ENCODE data around the gene MOGAT1.
A peak's percentile ranks its signal among the peaks of the same experiment; 100 is the strongest.
"Not testable (repeated sequence)": the region's sequence is repeated elsewhere in the genome, so short reads cannot be mapped to it uniquely, and the experiment has no call there.

The MOGAT1 gene

DNA sequence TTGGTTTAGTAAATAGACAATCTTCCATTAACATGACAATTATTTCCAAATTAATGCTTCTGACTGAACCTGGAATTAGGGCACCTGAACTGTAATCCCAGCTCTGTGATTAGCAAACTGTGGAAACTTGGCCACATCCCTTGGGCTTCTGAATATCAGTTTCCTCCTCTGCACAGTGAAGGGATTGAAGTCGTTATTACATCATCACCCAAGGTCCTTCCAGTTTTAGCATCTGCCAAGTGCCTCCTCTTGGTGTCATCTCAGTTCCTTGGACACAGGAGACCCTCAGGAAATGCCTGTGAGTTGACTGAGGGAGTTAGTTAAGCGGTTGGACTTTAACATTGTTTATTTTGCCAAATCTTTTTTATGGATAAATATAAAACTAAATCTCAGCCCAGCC is 64.8 kb downstream of the MOGAT1 start:
- FAIRE-seq, result no peak
- DNase-seq (ENCODE audit: extremely low spot score, insufficient read length, low read depth), result no peak

GRCh38 chr2:222736924-222737323 is 65.5 kb downstream of the MOGAT1 start:
- FAIRE-seq (no peak), DNase-seq (ENCODE audit: extremely low spot score, insufficient read length, low read depth) (no peak)

GRCh38 chr2:222738312-222738711 is 66.9 kb downstream of the MOGAT1 start:
- DNase-seq (ENCODE audit: extremely low spot score, insufficient read length, low read depth) (no peak), FAIRE-seq (no peak)

DNA sequence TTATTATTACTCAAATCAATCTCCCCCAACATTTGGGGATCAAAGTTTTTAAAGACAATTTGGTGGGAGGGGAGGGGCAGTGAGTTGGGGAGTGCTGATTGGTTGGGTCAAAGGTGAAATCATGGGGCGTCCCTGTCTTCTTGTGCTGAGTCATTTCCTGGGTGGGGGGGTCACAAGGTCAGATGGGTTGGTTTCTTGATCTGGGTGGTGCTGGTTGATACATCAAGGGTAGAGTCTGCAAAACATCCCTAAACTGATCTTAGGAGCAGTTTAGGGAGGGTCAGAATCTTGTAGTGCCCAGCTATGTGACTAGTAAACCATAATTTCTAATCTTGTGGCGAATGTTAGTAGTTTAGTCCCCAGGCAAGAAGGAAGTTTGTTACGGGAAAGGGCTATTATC is 67.4 kb downstream of the MOGAT1 start:
- FAIRE-seq (no peak), DNase-seq (ENCODE audit: extremely low spot score, insufficient read length, low read depth) (no peak)

- DNase-seq (ENCODE audit: extremely low spot score, insufficient read length, low read depth), result no peak
- FAIRE-seq, result no peak
Measured at GRCh38 chr2:222739939-222740338, 68.5 kb downstream of the MOGAT1 start.

- FAIRE-seq (no peak), DNase-seq (ENCODE audit: extremely low spot score, insufficient read length, low read depth) (no peak)
Measured at GRCh38 chr2:222743251-222743812, 71.9 kb downstream of the MOGAT1 start.

DNA sequence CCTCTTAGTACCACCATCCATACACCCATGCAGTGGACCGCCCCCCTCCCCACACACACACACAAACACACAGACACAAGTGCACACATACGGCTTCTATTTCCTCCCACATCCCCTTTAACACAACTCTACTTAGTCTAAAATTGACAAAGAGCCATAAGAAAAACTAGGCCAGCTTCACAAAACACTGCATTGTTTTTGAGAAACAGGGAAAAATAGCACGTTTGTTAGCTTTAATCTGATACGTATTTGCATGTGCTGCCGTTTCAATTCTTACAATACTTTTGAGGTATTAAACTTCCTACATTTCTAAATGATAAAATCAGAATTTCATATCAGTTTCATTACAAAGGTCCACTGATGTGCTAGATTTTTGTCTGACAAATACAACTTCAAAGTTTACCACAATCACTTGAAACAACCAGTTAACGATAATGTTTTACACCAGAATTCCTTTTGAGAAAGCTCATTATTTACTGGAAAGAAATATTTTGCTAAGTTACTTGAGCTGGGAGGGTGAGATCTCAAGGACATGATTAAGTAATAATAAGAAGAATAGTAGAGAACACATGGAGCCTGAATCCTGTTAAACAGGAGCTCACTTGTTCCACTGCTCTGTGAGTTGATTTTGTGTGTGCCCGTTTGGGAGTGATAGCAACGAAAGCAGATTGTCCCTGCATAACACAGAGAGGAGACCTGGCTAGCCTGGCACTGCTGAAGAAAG is 74.5 kb downstream of the MOGAT1 start:
- FAIRE-seq, result no peak
- DNase-seq (ENCODE audit: extremely low spot score, insufficient read length, low read depth), result no peak

GRCh38 chr2:222747526-222748160 is 76.2 kb downstream of the MOGAT1 start:
- DNase-seq (ENCODE audit: extremely low spot score, insufficient read length, low read depth) (peak; percentile 5), FAIRE-seq (peak; percentile 24)

- FAIRE-seq, result no peak
- DNase-seq (ENCODE audit: extremely low spot score, insufficient read length, low read depth), result no peak
Measured at GRCh38 chr2:222750533-222750932, 79.1 kb downstream of the MOGAT1 start.

- peak; percentile 44 for FAIRE-seq
- no peak for DNase-seq (ENCODE audit: extremely low spot score, insufficient read length, low read depth)
Measured at GRCh38 chr2:222751238-222751637, 79.8 kb downstream of the MOGAT1 start.

DNA sequence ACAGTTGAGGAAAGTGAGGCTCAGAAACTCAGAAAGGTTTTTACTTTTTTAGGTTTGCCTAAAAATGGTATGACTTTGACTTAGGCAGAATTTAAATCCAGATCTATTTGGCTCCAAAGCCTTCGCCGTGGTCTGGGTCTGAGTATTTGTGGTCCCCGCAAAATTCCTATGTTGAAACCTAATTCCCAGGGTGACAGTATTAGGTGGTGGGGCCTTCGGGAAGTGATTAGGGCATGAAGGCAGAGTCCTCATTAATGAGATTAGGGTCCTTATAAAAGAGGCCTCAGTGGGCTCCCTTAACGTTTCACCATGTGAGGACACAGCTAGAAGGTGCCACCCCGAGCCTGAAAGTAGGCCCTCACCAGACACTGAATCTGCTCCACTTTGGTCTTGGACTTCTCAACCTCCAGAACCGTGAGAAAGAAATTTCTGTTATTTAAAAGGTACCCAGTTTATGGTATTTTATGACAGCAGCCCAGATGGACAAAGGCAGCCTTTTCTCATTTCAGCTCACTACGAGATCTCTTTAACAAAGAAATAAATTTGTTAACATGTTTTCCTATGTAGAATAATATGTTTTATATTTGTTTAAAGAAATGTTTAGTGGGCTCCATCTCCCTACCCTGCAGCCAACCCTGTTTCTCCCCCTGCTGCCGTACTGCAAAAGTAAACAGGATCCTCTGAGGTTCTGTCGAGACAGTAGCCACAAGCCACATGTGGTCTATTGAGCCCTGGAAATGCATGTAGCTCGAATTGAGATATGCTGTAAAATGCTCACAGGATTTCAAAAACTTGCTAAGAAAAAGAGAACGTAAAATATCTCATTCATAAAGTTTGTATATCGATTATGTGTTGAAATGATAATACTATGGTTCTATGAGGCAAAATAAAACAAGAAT is 80.6 kb downstream of the MOGAT1 start:
- FAIRE-seq (no peak), DNase-seq (ENCODE audit: extremely low spot score, insufficient read length, low read depth) (no peak)

- FAIRE-seq (no peak), DNase-seq (ENCODE audit: extremely low spot score, insufficient read length, low read depth) (no peak)
Measured at GRCh38 chr2:222752746-222753145, 81.3 kb downstream of the MOGAT1 start.

DNA sequence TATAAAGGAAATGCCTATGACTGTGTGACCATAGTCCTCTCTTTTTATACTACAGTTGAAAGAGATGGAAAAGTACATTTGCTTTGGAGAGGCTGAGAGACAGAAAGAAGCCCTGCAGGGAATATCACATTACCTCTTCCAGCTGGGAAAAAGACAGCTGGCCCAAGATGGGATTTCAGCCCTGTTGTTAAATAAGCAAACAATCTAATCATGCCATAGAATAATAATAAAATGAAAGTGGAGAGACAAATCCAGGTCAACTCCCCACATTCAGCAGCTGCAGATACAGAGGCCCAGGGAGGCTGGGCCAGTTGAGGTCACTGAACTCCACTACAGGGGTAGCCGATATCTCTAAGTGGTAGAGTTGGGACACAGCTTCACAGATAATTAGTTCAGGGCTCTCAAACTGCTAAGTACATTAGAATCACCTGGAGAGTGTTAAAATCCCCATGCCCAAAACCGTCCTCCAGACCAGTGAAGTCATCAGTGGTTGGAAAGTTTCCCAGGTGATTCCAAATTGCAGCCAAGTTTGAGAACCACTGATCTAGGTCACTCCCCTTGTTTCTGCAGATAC is 81.9 kb downstream of the MOGAT1 start:
- no peak for FAIRE-seq
- DNase-seq (ENCODE audit: extremely low spot score, insufficient read length, low read depth), result no peak

GRCh38 chr2:222754324-222754930 is 83.0 kb downstream of the MOGAT1 start:
- FAIRE-seq, result no peak
- no peak for DNase-seq (ENCODE audit: extremely low spot score, insufficient read length, low read depth)

GRCh38 chr2:222755593-222755992 is 84.1 kb downstream of the MOGAT1 start:
- not testable (repeated sequence) for FAIRE-seq

GRCh38 chr2:222756362-222756831 is 84.9 kb downstream of the MOGAT1 start:
- DNase-seq (ENCODE audit: extremely low spot score, insufficient read length, low read depth), result no peak
- no peak for FAIRE-seq

More at GRCh38 chr2:222755593-222755992, 84.1 kb downstream of the MOGAT1 start:
- DNase-seq (ENCODE audit: extremely low spot score, insufficient read length, low read depth), result not testable (repeated sequence)

DNA sequence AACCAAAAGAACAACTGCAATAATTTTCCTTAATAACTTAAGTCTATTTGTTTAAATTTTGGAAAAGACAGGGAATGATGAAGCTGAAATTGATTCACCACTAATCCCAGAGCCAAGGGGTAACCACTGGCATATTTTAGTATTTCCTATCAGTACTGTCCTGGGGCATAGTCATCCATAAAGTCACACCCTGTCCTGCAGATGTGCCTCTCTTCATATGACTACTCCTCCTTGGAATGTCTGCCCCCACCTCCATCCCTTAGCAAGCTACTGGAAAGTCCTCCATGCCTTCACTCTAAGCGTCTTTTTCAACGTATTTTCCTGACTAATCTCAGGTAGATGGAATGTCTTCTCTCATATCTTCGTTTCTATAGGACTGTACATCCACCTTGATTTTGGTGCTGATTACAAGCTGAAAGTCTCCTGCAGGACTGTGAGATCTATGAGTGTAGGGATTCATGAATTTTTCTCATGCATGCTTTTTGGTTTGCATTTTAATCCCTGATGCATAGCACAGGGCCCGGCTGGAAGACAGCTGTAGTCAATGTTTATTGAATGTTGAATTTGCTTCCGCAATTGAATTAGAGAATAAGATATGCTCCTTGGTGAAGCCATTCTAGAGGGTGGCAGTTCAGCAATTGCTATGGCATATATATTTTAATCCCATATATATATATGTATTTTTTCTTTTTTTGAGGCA is 85.6 kb downstream of the MOGAT1 start:
- FAIRE-seq (no peak), DNase-seq (ENCODE audit: extremely low spot score, insufficient read length, low read depth) (no peak)
